H1 (cell line): ENCODE results near the gene CHCHD1.

Experiments
- ATF3 ChIP-seq: IDR thresholded peaks from 2 replicates; pipeline ENCODE4 v1.6.1; 2011; ENCODE audit warnings: low read depth, mild to moderate bottlenecking, low read length; ENCODE audit not compliant: insufficient read depth
- EZH2 ChIP-seq: fragments of 200-600 bp; sonication (generic); IDR thresholded peaks from 2 replicates; pipeline ENCODE4 v1.7.1; 2012; ENCODE audit warnings: low read depth, mild to moderate bottlenecking, moderate library complexity, low read length, inconsistent platforms; ENCODE audit not compliant: severe bottlenecking
- NANOG ChIP-seq: IDR thresholded peaks from 2 replicates; pipeline ENCODE4 v1.6.1; 2011; ENCODE audit warnings: low read length, low read depth, mild to moderate bottlenecking, inconsistent platforms; ENCODE audit not compliant: insufficient read depth, poor library complexity, severe bottlenecking
- TAF1 ChIP-seq: IDR thresholded peaks from 2 replicates; pipeline ENCODE4 v1.6.1; 2011; ENCODE audit warnings: mild to moderate bottlenecking, low read depth, low read length

- TF ChIP-seq EZH2, result no peak
- no peak for TF ChIP-seq ATF3
- TF ChIP-seq NANOG, result no peak
- TF ChIP-seq TAF1, result no peak
Measured at GRCh38 chr10:73819081-73819480, 37.2 kb downstream of the CHCHD1 start.
